GM12878 (cell line): ENCODE measurements around the gene GPER1. TPM values are rescaled to one million over a fixed set of nuclear protein-coding genes. Genes with fewer than 3 reads are reported as not detected.

Experiments
- ATAC-seq: fragments of 200-7000 bp; cut with Tn5 transposase; 3 replicates; pipeline ENCODE4 v1.9.1; 2020; ENCODE audit warnings: mild to moderate bottlenecking, moderate library complexity
- BruUV-seq: library from RNA; stranded (reverse); fragments of 400-500 nt; replicated peaks from 2 replicates; lab custom pipeline; 2021; lab: Mats Ljungman, UMichigan
- CTCF ChIA-PET: fragments of 300-600 bp; sonication (Branson Sonifier 250); formaldehyde crosslinking; extraction: SDS; loops from one replicate; lab custom pipeline; 2021; ENCODE audit warnings: inconsistent platforms; lab: Yijun Ruan, JAX
- POLR2A ChIA-PET: fragments of 350-600 bp; formaldehyde crosslinking; extraction: SDS; loops from one replicate; lab custom pipeline; 2021; ENCODE audit warnings: inconsistent platforms; lab: Charles Lee
- RAD21 ChIA-PET: fragments of 300-600 bp; sonication (Branson Sonifier 250); formaldehyde crosslinking; loops from one replicate; lab custom pipeline; 2023; ENCODE audit warnings: antibody characterized with exemption; ENCODE audit not compliant: unreplicated experiment; lab: Charles Lee
- SMC1A ChIA-PET: fragments of 300-600 bp; sonication (Branson Sonifier 250); formaldehyde crosslinking; loops from one replicate; lab custom pipeline; 2023; ENCODE audit not compliant: unreplicated experiment, uncharacterized antibody; lab: Charles Lee
- DNase-seq: peaks from one replicate; pipeline ENCODE4 v3.0.0-alpha.2; 2011; ENCODE audit warnings: low read depth, low spot score
- FAIRE-seq: peaks from 3 replicates; lab custom pipeline; 2011; peaks lifted over from hg19 to GRCh38; lab: Jason Lieb, UNC
- H2AFZ ChIP-seq: 2 replicates; pipeline ENCODE4 v1.6.0; 2011; ENCODE audit warnings: low read depth, low read length, control low read depth; ENCODE audit not compliant: control insufficient read depth
- H3K27ac ChIP-seq: 2 replicates; pipeline ENCODE4 v1.5.1; 2011; ENCODE audit warnings: control low read depth; ENCODE audit not compliant: control insufficient read depth, insufficient read depth
- H3K27me3 ChIP-seq, 2 experiments: replicated peaks in 1 of 2; 2 replicates each; pipeline versions ENCODE4 v1.6.0 to v1.6.1; 2011; ENCODE audit warnings: low read length in 1 of 2; ENCODE audit not compliant: control insufficient read depth in 2 of 2, insufficient read depth in 2 of 2
- H3K36me3 ChIP-seq, 2 experiments: 2 replicates each; pipeline ENCODE4 v1.5.1; 2011; ENCODE audit warnings: low read length in 1 of 2; ENCODE audit not compliant: control insufficient read depth in 2 of 2, insufficient read depth in 2 of 2
- H3K4me1 ChIP-seq: 2 replicates; pipeline ENCODE4 v1.6.1; 2011; ENCODE audit warnings: mild to moderate bottlenecking, low read length, moderate library complexity, mixed read lengths; ENCODE audit not compliant: control insufficient read depth, insufficient read depth
- H3K4me2 ChIP-seq: 2 replicates; pipeline ENCODE4 v1.6.0; 2011; ENCODE audit warnings: control low read depth; ENCODE audit not compliant: control insufficient read depth, insufficient read depth
- H3K4me3 ChIP-seq: fragments of 200-600 bp; sonication (generic); 2 replicates; pipeline ENCODE4 v1.5.1; 2016
- H3K79me2 ChIP-seq: 2 replicates; pipeline ENCODE4 v1.6.0; 2011; ENCODE audit warnings: low read length; ENCODE audit not compliant: control insufficient read depth, insufficient read depth
- H3K9ac ChIP-seq: 2 replicates; pipeline ENCODE4 v1.8.0; 2011; ENCODE audit warnings: low read length, control low read depth, mixed read lengths; ENCODE audit not compliant: control insufficient read depth, insufficient read depth
- H3K9me3 ChIP-seq: replicated peaks from 3 replicates; pipeline ENCODE4 v1.5.1; 2011; ENCODE audit warnings: mild to moderate bottlenecking, low read length; ENCODE audit not compliant: control insufficient read depth, insufficient read depth
- H4K20me1 ChIP-seq: 2 replicates; pipeline ENCODE4 v1.6.0; 2011; ENCODE audit not compliant: control insufficient read depth, insufficient read depth
- BHLHE40 ChIP-seq, 2 experiments: fragments of 450-650 bp in 1 of 2; IDR thresholded peaks; 2 replicates each; pipeline ENCODE4 v1.6.1; 2011 to 2017; ENCODE audit warnings: low read depth in 2 of 2, borderline replicate concordance in 1 of 2, improper control_type of control experiment in 1 of 2, low read length in 1 of 2, mild to moderate bottlenecking in 1 of 2
- CBFB ChIP-seq: IDR thresholded peaks from 2 replicates; pipeline ENCODE4 v1.6.1; 2016; ENCODE audit warnings: antibody characterized with exemption, low read depth
- CEBPB ChIP-seq, 2 experiments: fragments of 150-350 bp in 1 of 2; IDR thresholded peaks; 2 replicates each; pipeline ENCODE4 v1.6.1; 2012 to 2014; ENCODE audit warnings: low read depth in 2 of 2, low read length in 2 of 2, borderline replicate concordance in 1 of 2, inconsistent platforms in 1 of 2
- EGR1 ChIP-seq, 2 experiments: IDR thresholded peaks; 1 replicate in 1 of 2; 2 replicates in 1 of 2; pipeline ENCODE4 v1.6.1; 2011 to 2012; ENCODE audit warnings: low read depth in 2 of 2, low read length in 2 of 2, borderline replicate concordance in 1 of 2, mild to moderate bottlenecking in 1 of 2, moderate library complexity in 1 of 2
- GATAD2B ChIP-seq: fragments of 450-650 bp; conservative IDR thresholded peaks from 2 replicates; pipeline ENCODE4 v1.6.1; 2017; ENCODE audit warnings: low read depth, mild to moderate bottlenecking, moderate library complexity
- IKZF1 ChIP-seq: fragments of 450-650 bp; conservative IDR thresholded peaks from 2 replicates; pipeline ENCODE4 v1.6.1; 2017; ENCODE audit warnings: antibody characterized with exemption, mild to moderate bottlenecking
- JUNB ChIP-seq: IDR thresholded peaks from 2 replicates; pipeline ENCODE4 v1.6.1; 2016; ENCODE audit warnings: antibody characterized with exemption, mild to moderate bottlenecking
- KLF5 ChIP-seq: fragments of 450-650 bp; IDR thresholded peaks from 2 replicates; pipeline ENCODE4 v1.6.1; 2014; ENCODE audit warnings: mild to moderate bottlenecking; ENCODE audit not compliant: partially characterized antibody
- MEF2B ChIP-seq: fragments of 450-650 bp; IDR thresholded peaks from 2 replicates; pipeline ENCODE4 v1.6.1; 2018; ENCODE audit warnings: mild to moderate bottlenecking, moderate library complexity; ENCODE audit not compliant: partially characterized antibody, poor library complexity, severe bottlenecking
- MTA2 ChIP-seq: fragments of 450-650 bp; IDR thresholded peaks from 2 replicates; pipeline ENCODE4 v1.6.1; 2016; ENCODE audit warnings: low read depth, mild to moderate bottlenecking, moderate library complexity
- MXI1 ChIP-seq: fragments of 150-350 bp; IDR thresholded peaks from 2 replicates; pipeline ENCODE4 v1.6.1; 2011; ENCODE audit warnings: low read depth, mild to moderate bottlenecking, inconsistent platforms, low read length, improper control_type of control experiment
- NFIC ChIP-seq: IDR thresholded peaks from 2 replicates; pipeline ENCODE4 v1.6.1; 2012; ENCODE audit warnings: low read depth, mild to moderate bottlenecking, inconsistent platforms, low read length, moderate library complexity
- NRF1 ChIP-seq: conservative IDR thresholded peaks from 2 replicates; pipeline ENCODE4 v1.6.1; 2011; ENCODE audit warnings: mild to moderate bottlenecking, low read depth, low read length, improper control_type of control experiment
- POLR2A ChIP-seq: IDR thresholded peaks from 2 replicates; pipeline ENCODE4 v1.6.1; 2011; ENCODE audit warnings: low read depth, mild to moderate bottlenecking, low read length
- RB1 ChIP-seq: fragments of 450-650 bp; formaldehyde crosslinking; IDR thresholded peaks from 2 replicates; pipeline ENCODE4 v1.6.1; 2017; ENCODE audit warnings: mild to moderate bottlenecking, borderline replicate concordance
- SMARCA5 ChIP-seq: fragments of 450-650 bp; IDR thresholded peaks from 2 replicates; pipeline ENCODE4 v1.6.1; 2017; ENCODE audit warnings: mild to moderate bottlenecking
- SP1 ChIP-seq: IDR thresholded peaks from one replicate; pipeline ENCODE4 v1.6.1; 2011; ENCODE audit warnings: low read depth, low read length
- WGBS: methylation state at CpG from one replicate; pipeline ENCODE4 v1.1.6; 2016; ENCODE audit warnings: low lambda C conversion rate; ENCODE audit not compliant: insufficient replicate concordance, insufficient coverage; ENCODE audit errors: missing lambda C conversion rate; 5-methylcytosine and 5-hydroxymethylcytosine counted together
- in situ Hi-C: fragments of 300-500 bp; cut with MboI; formaldehyde crosslinking; loops from 9 replicates; pipeline ENCODE4 v1.14.3; 2018; ENCODE audit warnings: mixed read lengths
- intact Hi-C: fragments of 100-400 bp; cut with micrococcal nuclease; formaldehyde crosslinking; loops from one replicate; pipeline ENCODE4 v1.14.2; 2022; ENCODE audit not compliant: unreplicated experiment
- polyA plus RNA-seq, 11 experiments: library from polyadenylated mRNA; depleted of rRNA in 4 of 11; unstranded in 6 of 11; stranded (reverse) in 5 of 11; fragments of >200 nt; fragmentation: Nextera tagmentation in 4 of 11; fragmentation: Illumina TruSeq in 1 of 11; extraction: Ambion mirVana in 4 of 11; extraction: Trizol in 1 of 11; gene quantifications; 1 replicate in 1 of 11; 2 replicates in 10 of 11; pipeline versions ENCODE4 v1.2.1 to v1.2.3, GENCODE V29; 2011 to 2016; ENCODE audit warnings: inconsistent platforms in 2 of 11, missing spikeins in 2 of 11, low read depth in 1 of 11
- total RNA-seq, 4 experiments: library from RNA; depleted of rRNA in 3 of 4; stranded (reverse); fragments of >200 nt in 3 of 4; fragmentation: Illumina TruSeq in 1 of 4; extraction: Trizol in 1 of 4; gene quantifications; 2 replicates each; pipeline versions ENCODE4 v1.2.1 to v1.2.3, GENCODE V29; 2013 to 2021
- TF ChIP-seq, protein P1 (sequence below): fragments of 450-650 bp; formaldehyde crosslinking; IDR thresholded peaks from 2 replicates; pipeline ENCODE4 v1.5.0; 2022; ENCODE audit warnings: mild to moderate bottlenecking, missing genetic modification characterization

Gene GPER1
- total and polyA plus RNA-seq, 10 of the 15 experiments (the other 5 are each of a cell fraction or from before 2014, with no cell fraction given), result 0.03 to 6.5 (median 2.6) TPM

DNA sequence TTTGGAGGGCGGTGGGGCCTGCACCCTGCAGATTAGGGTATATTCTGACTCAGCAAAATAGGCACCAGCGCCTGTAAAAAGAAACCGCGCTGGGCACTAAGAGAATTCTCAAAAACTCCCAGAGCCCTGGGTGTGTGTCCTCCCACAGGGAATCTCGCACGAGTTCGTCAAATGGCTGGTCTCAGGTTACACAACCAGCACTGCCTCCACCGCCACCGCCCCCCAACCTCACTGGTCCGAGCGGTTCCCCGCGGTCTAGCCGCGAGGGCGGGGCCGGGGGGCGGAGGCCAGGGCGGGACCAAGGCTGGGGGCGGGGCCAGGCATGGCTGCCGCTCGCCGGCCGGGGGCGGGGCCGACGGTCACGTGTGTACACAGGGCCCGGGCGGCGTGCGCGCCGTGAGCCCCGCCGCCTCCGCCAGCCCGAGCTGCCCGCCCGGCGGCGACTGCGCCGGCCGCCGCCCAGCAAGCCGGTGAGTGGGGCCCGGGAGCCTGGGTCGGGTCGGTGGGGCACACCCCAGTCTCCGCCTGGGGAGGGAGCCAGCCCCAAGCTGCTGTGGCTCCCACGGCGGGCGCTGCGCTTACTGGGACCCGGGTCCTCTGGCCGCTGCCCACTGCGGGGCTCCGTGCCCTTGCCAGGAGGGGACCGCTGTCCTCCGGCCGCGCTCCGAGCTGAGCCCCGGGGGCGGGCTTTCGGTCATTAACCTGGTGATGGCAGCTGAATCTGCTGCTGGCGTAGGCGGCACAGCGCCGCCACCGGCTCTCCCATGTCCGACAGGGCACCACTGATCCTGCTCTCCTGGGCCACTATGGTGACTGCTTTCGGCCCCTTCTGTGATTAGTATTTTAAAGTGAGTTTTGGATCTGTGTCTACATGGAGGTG is 43.5 kb upstream of the GPER1 start, which contains the start of gene GPR146:
Gene GPR146, plus strand, starts transcription at position 358 of the 880 bp plus-strand sequence. CDS start 12,970 bp downstream, outside the sequence.
- peak; percentile 98 for ATAC-seq
- intact Hi-C loops, result loop anchor here (1.0 kb wide), 2 partner anchors 16 to 18 kb away; no protein-coding TSS in a partner anchor
- Histone ChIP-seq H2AFZ (peak within 1 kb of the TSS; percentile 43), H3K4me3 (peak within 1 kb of the TSS; percentile 60; the same call in 1 of the 2 replicates), H3K27ac (peak within 1 kb of the TSS; percentile 68), H3K27me3 (no peaks in the 10 kb centered on the region), H3K4me1 (peaks cover 14% of the 10 kb centered on the region), H4K20me1 (no peaks in the 10 kb centered on the region), H3K36me3 (no peaks in the 10 kb centered on the region; a peak in 1 of 4 replicates), H3K9me3 (no peaks in the 10 kb centered on the region), H3K9ac (peak within 1 kb of the TSS; percentile 45), H3K79me2 (no peaks in the 10 kb centered on the region; the same call in 1 of the 2 replicates), H3K4me2 (peak within 1 kb of the TSS; percentile 88)
- no TSS peak for BruUV-seq
- in situ Hi-C loops, result no loop called here
- under 1% methylated on average over 58 of the region's 74 CpGs for WGBS
- DNase-seq, result no peak
- RAD21 ChIA-PET, result interaction anchor here (1.0 to 3.3 kb wide), 6 partner anchors 17 to 134 kb away, joined by 3 to 15 read pairs (median 6); no protein-coding TSS in a partner anchor
- POLR2A ChIA-PET, result interaction anchor here (0.6 to 4.3 kb wide), 8 partner anchors 13 to 70 kb away, joined by 3 to 21 read pairs (median 5); no protein-coding TSS in a partner anchor
- SMC1A ChIA-PET, result interaction anchor here (0.8 to 3.1 kb wide), 7 partner anchors 14 to 132 kb away, joined by 3 to 18 read pairs (median 4); no protein-coding TSS in a partner anchor
- CTCF ChIA-PET, result interaction anchor here (0.9 to 5.0 kb wide), 7 partner anchors 15 to 132 kb away, joined by 3 to 36 read pairs (median 6); no protein-coding TSS in a partner anchor
- peak; percentile 92 for FAIRE-seq
- no peak for TF ChIP-seq NFIC
- TF ChIP-seq SMARCA5, result peak; percentile 76
- 0 out of 2 replicates have a peak, but pooled peaks have one; percentile 31 for TF ChIP-seq MXI1
- peak; percentile 81 for TF ChIP-seq GATAD2B
- peak; percentile 85 for TF ChIP-seq IKZF1
- 0 out of 2 replicates have a peak, but pooled peaks have one; percentile 7 for TF ChIP-seq JUNB
- TF ChIP-seq CBFB, result 0 out of 2 replicates have a peak, but pooled peaks have one; percentile 16
- peak; percentile 60 for TF ChIP-seq MEF2B
- no peak for TF ChIP-seq CEBPB (IDR thresholded peaks at IDR 0.05; ENCODE audit: borderline replicate concordance in 1 of 2, low read depth in 2 of 2, low read length in 2 of 2)
- no peak for TF ChIP-seq KLF5
- peak; percentile 84 to 90 for TF ChIP-seq BHLHE40 (IDR thresholded peaks at IDR 0.05; ENCODE audit: borderline replicate concordance in 1 of 2, low read depth in 2 of 2, low read length in 1 of 2)
- peak; percentile 65; the same call in 1 of the 2 replicates for TF ChIP-seq RB1
- TF ChIP-seq EGR1 (IDR thresholded peaks at IDR 0.05; ENCODE audit: borderline replicate concordance in 1 of 2, low read depth in 2 of 2, low read length in 2 of 2), result peak in 1 of 2 experiments; percentile 54; a peak in 1 of 3 replicates
- TF ChIP-seq POLR2A, result peak; percentile 71
- peak; percentile 34; the same call in 1 of the 2 replicates for TF ChIP-seq MTA2
- TF ChIP-seq NRF1, result no peak
- TF ChIP-seq, protein P1, sequence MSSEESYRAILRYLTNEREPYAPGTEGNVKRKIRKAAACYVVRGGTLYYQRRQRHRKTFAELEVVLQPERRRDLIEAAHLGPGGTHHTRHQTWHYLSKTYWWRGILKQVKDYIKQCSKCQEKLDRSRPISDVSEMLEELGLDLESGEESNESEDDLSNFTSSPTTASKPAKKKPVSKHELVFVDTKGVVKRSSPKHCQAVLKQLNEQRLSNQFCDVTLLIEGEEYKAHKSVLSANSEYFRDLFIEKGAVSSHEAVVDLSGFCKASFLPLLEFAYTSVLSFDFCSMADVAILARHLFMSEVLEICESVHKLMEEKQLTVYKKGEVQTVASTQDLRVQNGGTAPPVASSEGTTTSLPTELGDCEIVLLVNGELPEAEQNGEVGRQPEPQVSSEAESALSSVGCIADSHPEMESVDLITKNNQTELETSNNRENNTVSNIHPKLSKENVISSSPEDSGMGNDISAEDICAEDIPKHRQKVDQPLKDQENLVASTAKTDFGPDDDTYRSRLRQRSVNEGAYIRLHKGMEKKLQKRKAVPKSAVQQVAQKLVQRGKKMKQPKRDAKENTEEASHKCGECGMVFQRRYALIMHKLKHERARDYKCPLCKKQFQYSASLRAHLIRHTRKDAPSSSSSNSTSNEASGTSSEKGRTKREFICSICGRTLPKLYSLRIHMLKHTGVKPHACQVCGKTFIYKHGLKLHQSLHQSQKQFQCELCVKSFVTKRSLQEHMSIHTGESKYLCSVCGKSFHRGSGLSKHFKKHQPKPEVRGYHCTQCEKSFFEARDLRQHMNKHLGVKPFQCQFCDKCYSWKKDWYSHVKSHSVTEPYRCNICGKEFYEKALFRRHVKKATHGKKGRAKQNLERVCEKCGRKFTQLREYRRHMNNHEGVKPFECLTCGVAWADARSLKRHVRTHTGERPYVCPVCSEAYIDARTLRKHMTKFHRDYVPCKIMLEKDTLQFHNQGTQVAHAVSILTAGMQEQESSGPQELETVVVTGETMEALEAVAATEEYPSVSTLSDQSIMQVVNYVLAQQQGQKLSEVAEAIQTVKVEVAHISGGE, result no peak
- TF ChIP-seq SP1, result peak; percentile 24
